ENCODE data around the gene JPH4.

The JPH4 gene

DNA sequence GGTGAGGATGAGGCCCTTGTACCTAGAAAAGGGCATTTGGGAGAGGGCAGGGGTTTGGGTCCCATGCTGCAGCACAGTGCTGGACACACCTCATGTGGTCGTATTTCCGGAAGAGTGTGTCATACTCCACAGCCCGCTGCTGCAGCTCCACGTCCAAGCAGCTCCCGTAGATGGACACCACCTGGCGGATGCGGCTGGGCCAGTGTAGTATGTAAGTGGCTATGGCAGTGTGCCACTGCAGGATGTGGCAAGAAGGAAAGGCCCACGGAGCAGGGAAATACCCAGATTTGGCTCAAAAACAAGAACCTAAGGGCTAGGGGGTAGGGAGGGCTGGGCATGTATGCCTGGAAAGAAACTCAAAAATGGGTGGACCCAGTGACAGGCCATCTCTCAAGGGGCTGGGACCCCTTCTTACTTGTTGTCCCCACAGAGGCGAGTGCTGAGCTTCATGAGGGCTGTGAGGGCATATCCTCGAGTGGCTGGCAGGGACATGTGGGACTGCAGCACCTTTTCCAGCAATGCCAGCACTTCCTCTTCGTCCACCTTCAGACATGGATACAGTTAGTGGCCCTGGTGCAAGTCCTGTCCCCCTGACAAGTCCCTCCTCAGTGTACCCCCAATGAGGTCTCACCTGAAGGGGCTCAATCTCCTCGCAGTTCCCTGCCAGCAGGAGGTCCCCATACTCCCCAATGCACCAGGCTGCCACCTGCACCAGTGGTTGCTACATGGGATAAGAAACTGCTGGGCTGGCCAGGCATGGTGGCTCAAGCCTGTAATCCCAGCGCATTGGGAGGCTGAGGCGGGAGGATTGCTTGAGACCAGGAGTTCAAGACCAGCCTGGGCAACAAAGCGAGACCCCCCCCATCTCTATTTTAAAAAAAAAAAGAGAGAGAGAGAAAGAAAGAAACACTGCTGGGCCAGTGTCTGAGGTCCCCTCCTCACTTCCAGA lies 16.4 kb downstream of the JPH4 start:
- DNase-seq = no peak

DNA sequence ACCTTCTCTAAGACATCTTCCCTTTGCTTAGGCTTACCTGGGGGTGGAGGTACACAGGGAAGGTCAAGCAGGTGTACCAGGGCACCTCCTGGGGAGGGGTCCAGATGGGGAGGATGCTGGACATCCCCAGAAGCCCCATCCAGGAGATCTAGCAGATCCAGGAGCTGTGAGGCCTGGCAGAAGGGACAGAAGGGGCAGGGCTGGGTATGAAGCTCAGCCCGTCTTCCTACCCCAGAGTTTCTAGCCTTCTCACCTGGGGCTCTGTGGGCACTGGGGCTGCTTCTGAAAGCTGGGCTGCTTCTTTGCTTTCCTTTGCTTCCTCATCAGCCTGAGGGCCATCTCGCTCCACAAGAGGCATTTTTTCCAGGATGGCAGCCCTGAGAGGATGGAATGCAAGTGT lies 17.3 kb downstream of the JPH4 start:
- DNase-seq = no peak

DNA sequence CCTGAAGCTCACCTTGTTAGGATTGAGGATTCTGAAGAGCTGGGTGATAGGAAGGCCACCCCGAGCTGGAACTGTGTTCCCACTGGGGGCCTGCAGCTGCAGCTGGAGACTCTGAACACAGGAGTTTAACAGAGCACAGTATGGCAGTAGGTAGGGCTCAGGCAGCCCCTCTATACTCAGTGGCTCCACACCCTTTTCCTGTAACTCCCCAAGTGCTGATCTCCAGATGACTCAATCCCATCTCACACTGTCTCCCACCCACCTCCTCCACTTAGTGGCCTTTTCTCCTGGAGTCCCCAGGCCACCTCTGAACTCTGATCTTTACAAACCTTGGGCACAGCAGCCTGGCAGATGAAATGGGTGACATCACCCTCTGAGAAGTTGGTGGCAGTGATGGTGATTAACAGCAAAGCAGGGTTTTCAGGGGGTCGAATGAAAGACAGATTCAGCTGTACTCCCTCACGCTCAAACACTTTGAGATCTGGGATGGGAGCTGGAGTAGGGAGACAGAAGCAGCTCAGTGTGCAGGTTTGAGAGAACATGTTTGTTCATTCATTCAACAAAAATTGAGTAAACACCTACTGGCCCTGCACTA lies 18.6 kb downstream of the JPH4 start:
- DNase-seq = no peak

DNA sequence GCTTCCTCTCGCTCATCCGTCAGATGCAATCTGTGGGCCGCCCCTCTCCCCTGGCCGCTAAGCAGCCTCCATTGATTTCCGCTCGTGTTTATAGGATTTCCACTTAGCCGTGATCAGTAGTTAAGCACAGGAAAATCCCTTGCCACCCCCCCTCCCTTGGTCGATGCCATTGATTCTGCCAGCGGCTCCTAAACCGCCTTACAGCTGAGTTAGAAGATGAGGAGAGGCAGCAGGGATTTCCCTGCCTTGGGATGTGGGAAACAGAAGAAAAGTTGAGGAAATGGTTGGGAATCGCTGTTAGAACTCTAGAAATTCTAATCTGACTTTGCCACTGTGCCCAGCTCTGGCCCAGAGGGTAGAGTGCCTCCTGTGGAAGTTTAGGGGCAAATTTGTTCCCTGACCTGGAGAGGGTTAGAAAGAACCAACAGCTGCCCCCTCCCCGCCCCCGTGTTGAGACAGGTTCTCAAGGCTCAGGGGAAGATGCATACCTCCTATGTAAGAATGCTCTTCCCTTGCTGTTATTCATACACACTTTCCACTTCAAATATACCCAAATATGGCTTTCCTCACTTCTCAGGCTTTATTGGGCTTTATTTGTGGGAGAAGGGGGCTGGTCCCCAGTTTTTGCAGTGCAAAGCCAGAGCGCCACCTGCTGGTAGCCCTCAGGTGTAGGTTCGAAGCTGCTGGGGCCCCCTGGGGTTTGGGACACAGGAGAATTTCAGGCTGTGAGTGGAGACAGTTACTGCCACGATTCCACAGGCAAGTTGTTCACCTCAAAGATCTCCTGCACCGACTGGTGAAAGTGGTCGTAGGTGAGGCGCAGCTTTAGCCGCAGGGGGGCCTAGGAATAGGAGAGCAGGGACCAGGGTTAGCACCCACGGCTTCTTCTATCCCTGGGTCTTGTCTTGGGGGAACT lies 19.3 kb downstream of the JPH4 start:
- DNase-seq = peak; percentile 46

DNA sequence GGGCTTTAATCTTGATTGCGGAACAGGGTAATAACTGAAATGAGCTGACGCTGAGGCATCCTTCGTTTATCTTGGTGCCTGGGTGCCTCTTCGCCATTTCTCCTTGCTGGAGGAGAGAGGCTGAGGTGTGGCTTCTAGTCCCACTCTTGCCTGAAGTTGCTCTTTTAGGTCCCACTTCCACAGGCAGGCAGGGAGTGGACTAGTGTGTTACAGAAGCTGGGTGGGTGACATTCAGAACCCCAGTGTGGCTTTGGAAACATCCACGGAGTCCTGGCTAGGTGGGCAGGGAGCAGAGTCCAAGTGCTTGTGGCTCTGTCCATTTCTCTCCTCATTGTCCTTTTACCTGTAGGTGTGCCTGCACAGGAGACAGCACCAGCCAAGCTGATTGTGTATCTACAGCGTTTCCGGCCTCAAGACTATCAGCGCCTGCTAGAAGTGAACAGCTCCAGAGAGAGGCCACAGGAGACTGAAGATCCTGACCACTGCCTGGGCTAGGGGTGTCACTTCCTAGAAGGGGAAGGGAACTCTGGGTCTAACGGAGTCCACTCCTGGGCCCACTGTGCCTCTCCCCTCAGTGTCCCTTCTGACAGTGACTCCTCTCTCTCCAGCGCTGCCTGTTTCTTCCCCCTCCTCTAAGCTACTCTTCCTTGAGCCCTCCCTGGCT lies 20.1 kb downstream of the JPH4 start:
- DNase-seq = no peak

DNA sequence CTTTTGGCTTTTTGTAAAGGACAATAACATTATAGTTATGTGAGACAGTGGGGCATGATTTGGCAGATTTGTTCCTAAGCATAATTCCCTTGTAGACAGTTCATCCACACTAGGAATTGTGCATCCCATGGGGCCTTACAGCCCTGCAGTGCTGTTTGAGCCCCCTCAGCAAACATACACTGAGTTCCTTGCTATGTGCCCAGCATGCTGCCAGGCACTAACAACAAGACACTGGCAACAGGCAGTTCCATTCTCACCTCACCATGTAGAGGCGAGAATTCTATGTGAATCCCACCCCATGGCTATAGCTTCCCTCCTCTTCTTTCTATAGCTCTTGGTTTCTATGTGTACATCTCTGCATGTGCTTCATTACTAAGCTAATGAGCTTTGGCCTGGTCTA lies 20.6 kb downstream of the JPH4 start:
- DNase-seq = no peak

DNA sequence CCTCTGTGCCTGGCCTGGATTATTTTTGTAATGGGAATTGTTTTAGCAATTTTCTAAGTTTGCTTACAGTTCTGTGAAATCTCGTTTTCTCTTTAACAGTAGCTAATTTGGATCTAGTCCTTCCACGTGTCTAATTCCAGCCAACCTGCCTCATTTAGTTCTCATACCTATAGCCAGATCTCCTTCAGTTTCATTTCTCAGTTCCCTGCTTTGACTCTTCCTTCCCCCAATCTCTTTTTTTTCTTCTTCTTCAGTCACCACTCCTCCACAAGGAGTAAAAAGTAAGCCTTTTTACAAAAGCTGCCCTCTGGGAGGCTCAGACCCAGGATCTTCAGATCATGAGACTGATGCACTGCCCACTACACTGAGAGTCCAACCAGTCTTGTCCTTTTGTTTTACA lies 21.1 kb downstream of the JPH4 start:
- no peak for DNase-seq

DNA sequence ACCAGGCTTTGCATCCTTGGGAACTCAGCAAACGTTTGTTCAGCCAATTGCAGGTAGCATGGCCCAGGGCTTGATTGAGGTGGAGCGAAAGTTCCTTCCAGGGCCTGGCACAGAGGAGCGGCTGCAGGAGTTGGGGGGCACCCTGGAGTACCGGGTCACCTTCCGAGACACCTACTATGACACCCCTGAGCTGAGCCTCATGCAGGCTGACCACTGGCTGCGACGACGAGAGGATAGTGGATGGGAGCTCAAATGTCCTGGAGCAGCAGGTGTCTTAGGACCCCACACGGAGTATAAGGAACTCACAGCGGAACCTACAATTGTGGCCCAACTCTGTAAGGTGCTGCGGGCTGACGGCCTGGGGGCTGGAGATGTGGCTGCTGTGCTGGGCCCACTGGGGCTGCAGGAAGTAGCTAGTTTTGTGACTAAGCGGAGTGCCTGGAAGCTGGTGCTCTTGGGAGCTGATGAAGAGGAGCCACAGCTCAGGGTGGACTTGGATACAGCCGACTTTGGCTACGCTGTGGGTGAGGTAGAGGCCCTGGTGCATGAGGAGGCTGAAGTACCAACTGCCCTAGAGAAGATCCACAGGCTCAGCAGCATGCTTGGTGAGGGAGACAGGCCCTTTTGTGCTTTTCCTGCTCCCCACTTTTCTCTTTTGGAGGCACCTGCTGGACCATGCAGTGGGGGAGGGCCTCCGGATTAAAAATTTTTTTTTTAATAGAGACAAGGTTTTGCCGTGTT lies 21.7 kb downstream of the JPH4 start:
- no peak for DNase-seq

DNA sequence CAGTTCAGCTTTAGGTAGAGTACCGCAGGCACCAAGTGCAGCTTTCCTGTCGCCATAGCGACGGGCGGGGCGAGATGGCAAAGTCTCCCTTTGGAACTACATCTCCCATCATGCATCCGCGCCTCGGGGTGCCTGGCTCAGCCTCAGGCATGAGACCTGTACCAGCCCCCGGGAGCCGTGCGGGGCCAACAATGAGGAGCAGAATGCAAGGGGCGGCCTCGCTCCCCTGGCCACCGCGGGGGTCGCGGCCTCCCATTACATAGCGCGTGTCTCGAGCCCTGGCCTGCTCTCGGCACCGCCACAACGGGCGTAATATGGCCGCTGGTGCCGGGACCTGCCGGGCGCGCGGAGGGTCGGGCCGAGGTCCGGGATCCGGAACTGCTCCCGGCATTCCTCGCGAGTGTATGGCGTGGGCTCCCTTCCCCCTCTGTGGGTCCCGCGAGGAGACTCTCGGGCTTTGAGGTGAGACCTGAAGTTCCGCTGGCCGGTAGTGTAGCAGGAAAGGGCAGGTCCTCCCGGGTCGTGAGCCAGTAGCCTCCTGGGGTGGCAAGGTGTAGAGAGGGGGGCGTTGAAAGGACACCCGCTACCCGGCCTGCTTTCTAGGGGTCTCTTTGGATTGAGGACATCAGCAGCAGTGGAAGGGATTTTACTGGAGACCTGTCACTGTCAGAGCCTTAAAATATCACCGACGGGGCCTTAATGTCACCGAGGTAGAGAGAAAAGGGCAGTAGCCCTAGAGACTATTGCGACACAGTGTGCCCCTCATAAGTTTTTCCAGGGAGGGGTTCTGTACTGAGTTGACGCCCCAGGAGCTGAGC lies 22.5 kb downstream of the JPH4 start, which contains the start of gene THTPA:
Gene THTPA, plus strand, starts transcription at position 390 of the 818 bp plus-strand sequence. CDS start 487 bp downstream, outside the sequence.
- peak; percentile 90 for DNase-seq

DNA sequence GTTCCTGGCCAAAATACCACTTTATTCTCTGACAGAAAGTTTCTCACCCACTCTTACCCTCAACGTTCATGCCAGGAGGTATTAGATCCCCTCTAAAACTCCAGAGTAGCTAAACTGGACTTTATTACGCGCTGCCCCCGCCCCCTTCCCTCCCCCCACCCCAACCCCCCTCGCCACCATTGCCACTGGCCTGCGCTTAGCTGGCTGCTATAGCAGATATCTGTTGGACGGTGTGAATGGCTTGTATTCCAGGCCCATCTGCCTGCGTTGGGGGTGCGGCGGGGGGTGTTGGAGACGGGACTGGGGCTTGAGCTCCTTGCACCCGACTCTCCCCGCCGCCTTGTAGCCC lies 23.1 kb downstream of the JPH4 start:
- no peak for DNase-seq

DNA sequence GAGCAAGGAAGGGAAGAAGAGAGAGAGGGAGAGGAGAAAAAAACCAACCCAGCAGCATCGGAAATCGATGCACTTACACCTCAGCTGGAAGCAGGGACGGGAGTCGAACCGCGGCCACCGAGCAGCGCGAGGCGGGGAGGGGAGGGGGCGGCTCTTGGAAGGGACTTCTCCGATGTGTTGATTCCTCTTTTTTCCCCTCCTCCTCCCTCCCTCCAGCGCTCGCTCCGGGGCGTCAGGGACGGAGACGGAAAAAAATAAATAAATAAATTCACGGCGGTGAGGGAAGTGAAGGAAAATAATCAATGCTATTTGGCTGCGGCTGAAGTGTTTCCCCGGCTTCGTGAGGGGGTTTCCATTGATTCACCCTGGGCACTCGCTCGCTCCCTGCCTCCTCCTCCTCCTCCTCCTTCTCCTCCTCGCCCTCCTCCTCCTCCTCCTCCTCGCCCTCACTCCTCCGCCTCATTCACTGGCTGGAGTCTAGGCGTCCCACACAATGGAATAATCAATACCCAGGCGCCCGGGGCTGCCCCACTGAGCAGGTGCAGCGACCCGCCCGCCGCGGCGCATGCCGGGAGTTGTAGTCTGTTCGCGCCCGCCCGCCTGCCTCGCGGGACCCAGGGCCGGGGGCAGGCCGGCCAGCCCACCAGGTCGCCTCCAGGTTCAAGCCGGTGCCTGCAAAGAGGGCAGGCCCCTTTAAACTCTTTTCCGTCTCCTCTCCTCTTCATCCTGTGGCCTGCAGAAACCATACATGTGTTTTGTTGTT lies 27.1 kb downstream of the JPH4 start, which contains the start of gene ZFHX2:
Gene ZFHX2, minus strand, starts transcription at position 500 of the 763 bp plus-strand sequence. CDS start 16,440 bp downstream, outside the sequence.
- DNase-seq = peak; percentile 62

DNA sequence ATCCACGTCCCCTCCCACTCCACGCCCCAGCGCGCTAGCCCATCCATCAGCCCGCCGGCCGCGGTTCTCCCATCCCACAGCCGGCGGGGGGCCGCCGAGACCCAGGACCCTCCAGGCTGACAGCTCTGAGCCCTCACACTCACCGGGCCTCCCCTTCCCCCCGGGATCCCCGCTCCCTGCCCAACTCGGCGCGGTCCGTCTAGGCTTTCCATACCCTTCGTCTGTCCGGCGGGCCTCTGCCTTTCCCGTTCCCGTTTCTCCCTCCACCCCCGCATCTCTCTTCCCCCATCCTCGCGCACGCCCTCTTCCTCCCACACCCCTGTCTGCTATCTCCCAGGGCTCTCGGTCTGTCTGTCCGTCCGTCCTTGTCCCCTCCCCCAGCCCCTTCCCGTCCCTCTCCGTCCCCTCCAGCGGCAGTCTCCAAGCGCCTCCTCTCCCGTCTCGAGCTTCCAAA lies 27.8 kb downstream of the JPH4 start:
- no peak for DNase-seq

DNA sequence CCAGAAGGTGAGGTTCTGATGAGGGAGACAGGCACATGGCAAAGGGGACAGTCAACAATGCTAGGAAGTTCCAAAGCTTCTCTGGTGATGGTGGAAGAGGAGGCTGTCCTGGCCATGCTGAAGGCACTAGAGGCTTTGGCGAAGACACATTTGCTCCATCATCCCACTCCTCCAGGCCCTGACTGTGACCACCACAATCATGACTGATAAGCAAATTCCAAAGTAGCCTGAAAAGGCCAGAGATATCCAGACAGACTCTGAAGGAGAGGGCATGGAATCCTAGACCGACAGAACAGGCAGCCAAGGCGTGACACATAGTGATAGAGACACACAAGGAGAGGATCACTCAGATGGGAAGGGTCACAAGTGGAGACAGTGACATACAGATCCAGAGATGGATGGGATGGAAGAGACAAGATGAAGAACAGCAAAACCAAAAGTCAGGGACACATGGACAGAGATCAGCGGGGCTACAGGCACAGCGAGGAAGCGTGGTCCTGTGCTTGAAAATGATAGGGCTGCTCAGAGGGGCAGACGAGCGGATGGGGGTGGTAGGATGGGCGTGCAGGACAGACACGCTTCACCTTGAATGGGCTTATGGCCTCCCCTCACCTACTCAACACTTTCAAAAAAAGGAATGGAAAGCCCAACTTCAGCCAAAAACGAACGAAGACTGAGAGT lies 28.3 kb downstream of the JPH4 start:
- DNase-seq = no peak

DNA sequence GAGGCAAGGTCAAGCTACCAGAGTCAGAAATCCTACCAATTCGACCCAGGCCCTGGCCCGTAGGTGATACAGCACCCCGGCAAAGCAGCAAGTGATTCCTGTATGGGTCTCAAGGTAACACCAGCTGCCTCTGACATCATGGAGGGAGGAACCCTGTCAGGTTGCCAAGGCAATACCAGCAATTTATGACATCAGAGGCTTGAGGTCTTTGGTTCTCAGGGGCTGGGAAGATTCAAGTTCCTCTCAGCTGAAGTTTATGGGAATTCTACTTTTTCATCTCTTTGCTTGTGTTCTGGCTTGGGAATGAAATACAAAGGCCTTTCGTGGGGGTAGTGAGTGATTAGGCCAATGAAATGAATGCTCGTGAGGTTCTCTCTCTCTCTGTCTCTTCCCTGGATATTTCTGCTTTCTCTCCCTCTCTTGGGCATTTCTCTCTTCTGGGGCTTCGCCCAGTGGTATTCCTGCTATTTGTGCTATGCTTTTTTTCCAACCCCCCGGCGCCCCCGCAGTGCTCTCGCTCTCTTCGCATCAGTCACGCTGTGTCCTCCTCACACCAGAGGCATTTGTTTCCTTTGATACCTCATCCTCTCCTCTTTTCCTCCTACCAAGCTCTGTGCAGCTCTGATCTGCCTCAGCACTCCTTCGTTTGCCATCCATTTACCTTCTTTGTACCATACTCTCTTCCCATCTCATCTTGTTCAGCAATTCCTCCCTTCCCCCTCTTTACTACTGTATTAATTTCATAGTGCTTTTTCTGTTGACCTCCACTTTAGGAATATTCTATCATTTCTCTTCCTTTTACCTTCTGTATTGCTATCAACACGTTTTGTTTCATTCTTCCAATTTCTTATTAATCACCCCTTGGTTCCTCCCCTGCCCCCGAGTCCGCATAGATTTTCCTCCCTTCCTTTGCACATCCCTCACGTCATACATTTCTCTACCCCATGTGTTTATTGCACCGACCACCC lies 30.0 kb downstream of the JPH4 start:
- DNase-seq = no peak

DNA sequence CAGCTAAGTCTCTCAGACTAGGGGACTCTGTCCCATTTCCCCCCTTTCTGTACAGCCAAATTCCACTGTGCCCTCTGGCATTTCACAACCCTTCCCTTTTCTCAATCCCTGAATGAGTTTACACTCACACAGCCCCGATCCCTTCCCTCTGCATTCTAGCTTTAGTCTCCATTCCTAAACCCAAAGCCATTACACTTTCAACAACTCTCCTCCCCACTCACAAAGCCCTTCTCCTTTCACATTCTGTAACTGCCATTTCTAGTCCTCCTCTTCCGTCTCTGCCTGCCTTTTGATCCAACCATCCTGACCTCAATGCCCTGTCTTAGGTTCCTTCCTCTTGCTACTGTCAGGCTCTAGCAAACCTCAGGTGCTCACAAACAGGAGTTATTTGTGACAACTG lies 30.7 kb downstream of the JPH4 start:
- DNase-seq = no peak

DNA sequence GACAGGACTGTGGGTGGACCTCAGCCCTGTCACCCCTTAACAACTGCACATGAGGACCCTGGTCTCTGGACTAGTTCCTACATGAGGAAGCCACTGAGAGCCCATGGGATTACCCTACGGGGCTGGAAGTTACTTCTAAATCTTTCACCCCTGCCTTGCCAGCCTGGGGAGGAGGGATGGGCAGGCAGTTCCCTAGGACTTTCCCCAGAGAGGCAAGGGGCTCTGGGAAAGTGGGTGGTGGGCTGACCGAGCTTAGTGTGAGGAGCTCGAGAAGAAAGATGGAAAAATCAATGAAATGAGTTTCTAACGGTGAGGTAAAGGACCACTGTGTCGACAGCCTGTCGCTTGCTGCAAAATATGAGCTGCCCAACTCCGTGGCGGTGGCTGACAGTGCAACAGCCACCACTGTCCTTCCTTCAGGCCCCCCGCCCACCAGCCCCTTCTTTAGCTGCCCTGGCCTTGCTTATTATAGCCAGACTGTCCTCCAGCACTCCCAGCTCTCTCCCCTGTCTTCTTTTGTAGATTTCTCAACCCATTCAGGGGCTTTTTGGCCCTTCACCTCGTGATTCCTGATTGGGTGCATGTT lies 32.0 kb downstream of the JPH4 start:
- DNase-seq = no peak

DNA sequence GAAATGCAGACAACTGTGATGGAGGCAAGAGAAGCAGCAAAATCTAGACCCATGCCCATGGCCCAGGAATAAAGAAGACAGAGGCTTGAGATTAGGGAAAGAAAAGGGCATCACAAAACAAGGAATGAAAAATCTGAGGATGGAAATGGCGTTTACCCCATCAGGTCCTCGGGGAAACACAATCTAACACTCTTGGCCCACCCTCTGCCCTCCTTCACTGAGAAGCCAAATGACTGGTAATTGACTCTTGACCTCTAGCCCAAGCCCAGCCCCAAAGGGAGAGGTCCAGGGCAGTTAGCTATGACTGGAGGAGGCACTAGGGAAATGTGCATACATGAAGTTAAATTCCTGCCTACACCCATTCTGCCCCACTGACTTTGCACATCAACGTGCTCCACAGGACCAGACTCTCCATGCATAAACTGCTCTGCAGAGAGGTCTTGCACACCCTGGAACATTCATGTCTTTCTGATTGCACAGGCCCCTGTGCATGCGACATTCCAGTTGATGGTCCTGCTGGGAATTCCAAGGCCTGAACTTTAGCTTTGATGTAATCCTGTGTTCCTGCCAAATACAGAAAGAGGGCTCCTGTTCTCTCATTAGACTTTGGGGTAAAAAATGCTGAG lies 32.7 kb downstream of the JPH4 start:
- no peak for DNase-seq
